Gastrocnemius medialis (tissue), 4 donors: ENCODE results near the gene NOS1AP.

Experiments used
- POLR2A ChIP-seq, 2 donors: fragments of 450-650 bp; IDR thresholded peaks; one replicate each; pipeline ENCODE4 v1.6.1; 2017; ENCODE audit warnings: antibody characterized with exemption in 2 of 2, mild to moderate bottlenecking in 2 of 2, moderate library complexity in 2 of 2
- TF ChIP-seq, protein P1 (sequence below), 5 experiments: fragments of 450-650 bp in 3 of 5; fragments of 200-600 bp in 2 of 5; sonication (generic) in 2 of 5; IDR thresholded peaks in 4 of 5; conservative IDR thresholded peaks in 1 of 5; 1 replicate in 4 of 5; 2 replicates in 1 of 5; pipeline ENCODE4 v1.5.1; 2016 to 2019; ENCODE audit warnings: antibody characterized with exemption in 5 of 5, mild to moderate bottlenecking in 3 of 5, moderate library complexity in 3 of 5

- TF ChIP-seq, protein P1, sequence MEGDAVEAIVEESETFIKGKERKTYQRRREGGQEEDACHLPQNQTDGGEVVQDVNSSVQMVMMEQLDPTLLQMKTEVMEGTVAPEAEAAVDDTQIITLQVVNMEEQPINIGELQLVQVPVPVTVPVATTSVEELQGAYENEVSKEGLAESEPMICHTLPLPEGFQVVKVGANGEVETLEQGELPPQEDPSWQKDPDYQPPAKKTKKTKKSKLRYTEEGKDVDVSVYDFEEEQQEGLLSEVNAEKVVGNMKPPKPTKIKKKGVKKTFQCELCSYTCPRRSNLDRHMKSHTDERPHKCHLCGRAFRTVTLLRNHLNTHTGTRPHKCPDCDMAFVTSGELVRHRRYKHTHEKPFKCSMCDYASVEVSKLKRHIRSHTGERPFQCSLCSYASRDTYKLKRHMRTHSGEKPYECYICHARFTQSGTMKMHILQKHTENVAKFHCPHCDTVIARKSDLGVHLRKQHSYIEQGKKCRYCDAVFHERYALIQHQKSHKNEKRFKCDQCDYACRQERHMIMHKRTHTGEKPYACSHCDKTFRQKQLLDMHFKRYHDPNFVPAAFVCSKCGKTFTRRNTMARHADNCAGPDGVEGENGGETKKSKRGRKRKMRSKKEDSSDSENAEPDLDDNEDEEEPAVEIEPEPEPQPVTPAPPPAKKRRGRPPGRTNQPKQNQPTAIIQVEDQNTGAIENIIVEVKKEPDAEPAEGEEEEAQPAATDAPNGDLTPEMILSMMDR (IDR thresholded peaks at IDR 0.05 in 4 of 5, conservative IDR thresholded peaks at IDR 0.05 in 1 of 5), result no peak
- no peak for TF ChIP-seq POLR2A (IDR thresholded peaks at IDR 0.05)
Measured at GRCh38 chr1:162021124-162021523, 48.4 kb upstream of the NOS1AP start.
